Left lobe of liver (tissue), 2 donors: Measurements from ENCODE around the gene MYPN. TPM values are rescaled to one million over a fixed set of nuclear protein-coding genes. Genes with fewer than 3 reads are reported as not detected.

Experiments
- ATAC-seq: fragments of 200-7000 bp; cut with Tn5 transposase; one replicate; pipeline ENCODE4 v1.9.1; 2020; ENCODE audit warnings: mild to moderate bottlenecking, moderate library complexity
- DNase-seq: peaks from one replicate; pipeline ENCODE4 v3.0.0-alpha.2; 2020; ENCODE audit warnings: low spot score
- total RNA-seq: library from RNA; stranded (reverse); gene quantifications from one replicate; pipeline ENCODE4 v1.2.1, GENCODE V29; 2021
- donor health status: DM: no; HTN: no; CAD: no; lungs with moderate emphysema.
- donor health status: DM: no; HTN: yes; CAD: no.

The MYPN gene
- total RNA-seq, 1 donor from 2014 or later, result not detected

DNA sequence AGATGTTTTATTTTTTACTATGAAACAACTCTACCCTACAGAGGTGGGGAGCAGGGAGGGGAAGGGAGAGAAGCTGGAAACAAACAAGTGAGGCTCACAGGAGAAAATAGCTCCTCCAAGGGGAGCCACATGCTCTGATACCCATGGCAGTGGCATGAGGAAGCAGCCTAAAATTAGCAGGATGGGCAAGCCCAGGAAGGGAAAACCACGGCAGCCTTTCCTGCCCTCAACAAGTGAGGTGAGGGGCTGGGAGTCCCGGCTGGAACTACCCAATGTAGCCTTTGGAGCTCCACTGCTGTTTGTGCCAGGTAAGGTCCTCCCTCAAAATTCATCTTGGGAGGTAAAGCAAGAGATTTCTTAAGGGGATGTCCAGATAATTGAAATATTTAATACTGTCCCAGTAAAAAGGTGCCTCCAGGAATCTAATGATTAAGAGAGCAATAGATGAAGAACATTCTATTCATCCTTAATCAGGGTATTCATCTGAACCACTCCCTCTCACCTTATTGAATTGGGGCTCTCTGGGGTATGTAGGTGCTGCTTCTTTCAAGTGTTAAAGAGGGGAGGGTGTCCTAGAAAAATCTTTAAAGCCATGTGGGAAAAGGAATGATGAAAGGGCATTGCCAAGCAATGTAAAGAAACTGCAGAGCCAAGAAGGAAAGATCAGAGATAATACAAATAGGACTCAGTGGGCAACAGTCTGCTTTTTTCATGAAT is 21.4 kb upstream of the MYPN start:
- DNase-seq (no peak), ATAC-seq (no peak)

DNA sequence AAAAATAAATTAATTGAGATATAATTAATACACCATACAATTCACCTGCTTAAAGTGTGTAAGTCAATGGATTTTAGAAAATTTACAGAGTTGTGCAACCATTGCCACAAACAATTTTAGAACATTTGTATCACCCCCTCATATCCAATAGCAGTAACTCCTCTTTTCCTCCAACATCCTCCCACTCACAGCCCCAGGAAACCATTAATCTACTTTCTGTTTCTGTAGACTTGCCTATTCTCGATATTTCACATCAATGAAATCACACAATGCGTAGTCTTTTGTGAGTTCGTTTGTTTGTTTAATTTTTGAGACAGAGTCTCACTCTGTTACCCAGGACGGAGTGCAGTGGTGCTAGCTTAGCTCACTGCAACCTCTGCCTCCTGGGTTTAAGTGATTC is 20.5 kb upstream of the MYPN start:
- DNase-seq (no peak), ATAC-seq (no peak)

DNA sequence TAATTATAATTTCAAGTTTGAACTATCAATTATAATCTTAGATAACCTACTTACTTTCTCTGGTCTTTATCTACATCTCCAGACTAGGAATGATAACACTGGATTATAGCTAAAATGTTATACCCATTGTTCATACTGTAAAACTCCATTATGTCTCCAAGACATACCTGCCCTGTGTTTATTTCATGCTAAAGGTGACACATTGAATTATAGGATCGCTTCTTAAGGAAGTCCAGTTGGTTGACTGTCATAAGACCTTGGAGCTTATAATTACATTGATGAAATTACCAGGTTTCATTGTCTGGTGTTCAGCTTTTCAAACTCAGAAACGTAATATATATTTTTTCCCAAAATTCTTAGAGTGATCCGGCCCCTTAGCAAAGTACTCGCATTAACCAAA is 18.7 kb upstream of the MYPN start:
- ATAC-seq, result no peak
- DNase-seq, result no peak

DNA sequence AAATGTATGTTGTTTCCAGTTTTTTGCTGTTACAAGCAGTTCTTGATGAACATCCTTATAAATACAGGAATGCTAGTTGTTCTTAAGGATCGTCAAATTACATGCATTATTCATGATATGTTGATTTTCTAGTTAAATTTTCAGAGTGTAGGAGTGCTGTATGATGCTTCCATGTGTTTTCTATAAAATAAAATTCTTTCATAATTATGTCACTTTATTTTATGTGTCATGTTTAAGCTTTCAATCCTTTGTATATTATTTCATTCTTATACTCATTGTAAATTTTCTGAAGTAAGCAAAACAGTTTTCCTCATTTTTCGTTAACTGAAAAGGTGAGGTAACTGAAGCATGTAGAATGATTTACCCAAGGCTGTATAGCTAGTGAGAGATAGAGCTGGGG is 16.8 kb upstream of the MYPN start:
- no peak for ATAC-seq

DNA sequence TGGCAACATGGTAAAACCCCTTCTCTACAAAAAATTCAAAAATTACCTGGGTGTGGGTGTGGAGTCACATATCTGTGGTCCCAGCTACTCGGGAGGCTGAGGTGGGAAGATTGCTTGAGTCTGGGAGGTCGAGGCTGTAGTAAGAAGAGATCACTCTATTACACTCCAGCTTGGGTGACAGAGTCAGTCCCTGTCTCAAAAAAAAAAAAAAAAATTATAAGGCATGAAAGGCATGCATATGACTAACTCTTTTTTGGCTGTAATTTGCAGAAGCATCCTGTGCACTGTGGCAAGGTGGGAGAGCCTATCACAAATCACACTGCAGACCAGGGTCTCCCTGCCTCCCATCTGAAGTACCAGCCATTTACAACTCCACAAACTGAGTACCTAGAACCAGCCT is 14.1 kb upstream of the MYPN start:
- DNase-seq (no peak), ATAC-seq (no peak)

More for the DNA sequence above, 16.8 kb upstream of the MYPN start:
- no peak for DNase-seq

DNA sequence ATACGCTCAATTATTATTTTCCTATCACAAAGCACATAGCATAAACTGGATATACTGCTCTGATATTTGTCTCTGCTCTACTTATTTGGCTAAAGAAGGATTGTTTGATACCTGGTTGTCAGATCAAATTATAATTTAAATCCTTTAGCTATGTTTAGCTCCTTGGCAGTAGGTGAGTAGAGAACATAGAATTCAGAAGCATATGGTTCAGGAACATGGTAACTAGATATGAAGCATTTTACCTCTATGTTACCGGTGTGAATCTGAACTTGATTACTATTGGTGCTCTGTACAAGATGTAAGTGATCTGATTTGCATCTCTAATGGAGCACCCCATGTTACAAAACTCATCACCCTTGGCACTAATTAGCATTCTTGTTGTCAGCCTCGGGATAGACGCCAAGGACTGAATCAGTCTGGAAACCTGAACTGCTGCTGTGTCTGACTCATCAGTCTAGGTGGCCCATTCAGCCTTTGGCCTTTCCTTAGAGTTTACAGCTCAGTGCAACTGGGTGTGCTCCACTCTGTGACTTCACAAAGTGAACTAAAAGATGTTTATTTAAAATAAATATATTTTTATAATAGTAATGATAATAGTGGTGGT is 12.3 kb upstream of the MYPN start:
- ATAC-seq (peak; percentile 45), DNase-seq (no peak)

DNA sequence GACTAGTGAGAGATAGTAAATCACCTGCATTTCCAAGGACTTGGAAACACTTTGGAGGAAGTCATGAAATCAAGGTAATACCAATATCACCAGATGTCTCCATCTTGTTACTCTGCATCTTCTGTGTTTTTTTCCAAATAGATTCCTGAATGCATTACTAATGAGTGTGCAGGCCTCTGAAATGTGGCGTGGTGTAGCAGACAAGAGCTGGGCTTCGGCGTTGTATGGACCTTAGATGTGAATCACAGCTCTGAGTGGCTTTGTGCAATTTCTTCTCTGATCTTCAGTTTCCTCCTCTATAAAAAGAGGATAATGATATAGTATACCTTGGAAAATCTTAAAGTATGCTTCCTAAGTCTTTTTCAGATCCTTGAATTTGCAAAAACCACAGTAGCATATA is 9.6 kb upstream of the MYPN start:
- no peak for DNase-seq
- ATAC-seq, result no peak

DNA sequence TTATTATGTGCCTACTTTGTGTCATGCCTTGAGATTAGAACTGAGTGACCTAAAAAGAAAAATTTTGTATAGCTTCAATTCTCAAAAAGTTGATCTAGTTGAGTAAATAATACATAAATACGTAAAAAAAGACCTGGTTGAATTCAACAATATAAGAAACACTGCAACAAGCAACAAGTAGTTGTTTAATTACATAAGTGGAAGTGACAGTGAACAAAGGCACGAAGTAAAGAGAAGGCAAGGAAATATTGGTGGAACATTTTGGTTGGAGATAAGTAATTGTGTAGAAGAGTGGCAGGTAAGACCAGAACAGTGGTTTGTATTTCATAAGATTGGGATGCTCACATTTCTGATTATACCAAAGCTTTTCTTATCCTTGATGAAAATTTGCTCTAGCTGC is 8.2 kb upstream of the MYPN start:
- ATAC-seq (no peak), DNase-seq (no peak)

DNA sequence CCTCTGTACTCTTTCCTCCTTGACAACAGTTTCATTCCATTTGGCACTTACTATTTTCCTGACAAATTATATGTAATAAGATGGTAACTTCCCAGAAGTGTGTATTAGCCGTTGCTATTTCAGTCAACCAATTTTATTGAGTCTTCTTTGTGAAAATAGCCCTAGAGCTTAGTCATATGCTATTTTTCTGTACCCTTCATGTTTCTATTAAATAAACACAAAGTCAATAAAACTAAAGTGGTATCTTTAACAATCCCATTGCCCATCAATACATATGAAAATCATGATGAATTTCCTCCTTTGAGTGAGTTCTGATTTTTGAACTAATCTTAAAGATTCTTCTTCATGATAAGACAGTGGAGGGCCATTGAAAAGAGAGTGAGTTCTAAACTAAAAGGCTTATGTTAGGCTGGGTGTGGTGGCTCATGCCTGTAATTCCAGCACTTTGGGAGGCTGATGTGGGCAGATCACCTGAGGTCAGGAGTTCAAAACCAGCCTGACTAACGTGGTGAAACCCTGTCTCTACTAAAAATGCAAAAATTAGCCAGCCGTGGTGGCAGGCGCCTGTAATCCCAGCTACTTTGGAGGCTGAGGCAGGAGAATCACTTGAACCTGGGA is 5.9 kb upstream of the MYPN start:
- no peak for ATAC-seq
- no peak for DNase-seq

DNA sequence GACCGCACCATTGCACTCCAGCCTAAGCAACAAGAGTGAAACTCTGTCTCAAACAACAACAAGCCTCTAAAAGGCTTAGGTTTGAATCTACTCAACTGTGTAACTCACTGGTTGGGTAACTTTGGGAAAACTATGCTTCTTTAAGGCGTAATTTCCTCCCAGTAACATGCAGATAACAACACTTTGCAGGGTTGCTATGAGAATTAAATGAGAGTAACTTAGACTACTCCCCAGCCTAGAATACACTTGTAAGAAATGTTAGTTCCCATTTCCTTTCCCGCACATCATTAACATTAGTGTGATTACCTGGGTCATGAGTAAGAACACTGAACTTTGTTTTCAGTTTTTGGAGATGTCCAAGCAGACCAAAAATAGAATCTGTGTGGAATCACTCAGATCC is 5.4 kb upstream of the MYPN start:
- DNase-seq (no peak), ATAC-seq (no peak)

DNA sequence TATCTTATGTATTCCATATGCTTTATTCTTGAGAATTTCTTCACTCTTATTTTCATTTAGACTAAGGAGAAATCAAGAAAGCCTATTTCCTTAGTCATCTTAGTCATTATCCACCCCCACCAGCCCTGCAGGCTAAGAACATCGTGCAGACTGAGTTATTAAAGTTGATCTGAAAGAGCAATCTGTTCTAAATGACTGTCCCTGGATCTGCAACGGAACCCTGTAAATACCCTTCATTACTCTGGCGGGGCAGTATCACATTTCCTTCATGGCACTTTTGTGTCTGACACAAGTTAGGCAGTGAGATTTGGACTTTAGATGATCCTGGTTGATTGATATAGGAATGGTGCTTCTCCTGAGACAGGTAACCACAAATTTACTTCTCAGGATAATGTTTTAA is 3.5 kb upstream of the MYPN start:
- DNase-seq (no peak), ATAC-seq (no peak)

DNA sequence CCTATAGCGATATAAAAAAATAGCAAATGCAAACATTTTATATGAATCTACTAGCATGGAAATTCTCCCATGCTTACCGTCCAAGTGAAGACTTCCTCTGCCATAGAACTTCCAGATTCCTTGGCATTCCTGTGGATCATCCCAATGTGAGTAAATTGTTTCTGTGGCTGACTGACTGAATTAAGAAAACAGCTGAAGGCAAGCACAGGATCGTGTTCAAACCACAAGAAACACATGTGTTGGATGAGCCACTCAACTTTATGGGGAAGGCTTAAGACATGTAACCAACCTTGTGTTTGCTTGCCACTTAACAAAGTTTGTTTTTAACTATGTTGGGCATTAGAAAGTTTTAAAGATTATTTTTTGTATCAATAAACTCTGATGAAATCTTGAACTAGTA is 2.6 kb upstream of the MYPN start:
- ATAC-seq (no peak), DNase-seq (no peak)

DNA sequence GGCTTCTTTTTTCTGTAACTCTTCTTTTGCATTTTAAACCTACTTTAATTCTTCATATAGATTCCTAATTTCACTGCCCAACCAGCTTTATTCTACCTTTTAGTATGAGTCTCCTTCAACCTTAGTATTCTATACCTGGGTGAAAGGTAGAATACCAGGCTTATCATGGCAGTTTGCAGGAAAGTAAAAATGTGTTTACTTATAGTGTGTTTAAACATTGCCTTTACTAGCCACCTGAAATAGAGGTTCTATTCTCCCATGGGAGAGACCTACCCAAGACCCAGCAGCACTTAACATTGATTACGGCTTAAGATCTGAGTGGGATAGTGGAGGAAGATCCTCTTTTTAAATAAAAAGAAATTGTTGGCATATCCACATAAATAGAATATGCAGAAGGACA is 1.6 kb upstream of the MYPN start:
- ATAC-seq (no peak), DNase-seq (no peak)

DNA sequence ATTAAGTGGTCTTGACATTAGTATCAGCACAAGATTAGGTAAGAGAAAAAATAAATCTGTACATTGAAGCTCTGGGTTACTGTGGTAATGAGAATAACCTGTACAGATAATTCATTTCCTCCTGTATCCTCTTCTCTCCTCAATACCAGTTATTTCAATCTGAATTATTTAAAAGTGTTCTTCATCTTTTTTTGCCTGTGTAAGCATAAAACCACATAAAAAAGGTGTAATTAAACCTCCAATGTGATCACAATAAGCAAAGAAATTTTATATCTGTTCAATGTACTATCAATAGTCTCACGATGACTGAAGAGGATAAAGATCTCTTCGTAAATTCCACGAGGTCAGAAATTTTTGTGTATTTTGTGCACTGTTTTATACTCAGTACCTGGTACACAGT is 1.2 kb upstream of the MYPN start:
- ATAC-seq (no peak), DNase-seq (no peak)

DNA sequence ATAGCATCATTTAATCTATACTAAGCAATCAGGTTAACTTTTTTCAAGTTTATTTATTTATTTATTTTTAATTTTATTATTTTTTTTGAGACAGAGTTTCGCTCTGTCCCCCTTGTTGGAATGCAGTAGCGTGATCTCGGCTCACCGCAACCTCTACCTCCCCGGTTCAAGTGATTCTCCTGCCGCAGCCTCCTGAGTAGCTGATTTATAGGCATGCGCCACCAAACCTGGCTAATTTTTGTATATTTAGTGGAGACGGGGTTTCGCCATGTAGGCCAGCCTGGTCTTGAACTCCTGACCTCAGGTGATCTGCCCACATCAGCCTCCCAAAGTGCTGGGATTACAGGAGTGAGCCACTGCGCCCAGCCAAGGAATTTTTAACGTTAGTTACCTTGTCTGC is 635 bp upstream of the MYPN start:
- no peak for DNase-seq

DNA sequence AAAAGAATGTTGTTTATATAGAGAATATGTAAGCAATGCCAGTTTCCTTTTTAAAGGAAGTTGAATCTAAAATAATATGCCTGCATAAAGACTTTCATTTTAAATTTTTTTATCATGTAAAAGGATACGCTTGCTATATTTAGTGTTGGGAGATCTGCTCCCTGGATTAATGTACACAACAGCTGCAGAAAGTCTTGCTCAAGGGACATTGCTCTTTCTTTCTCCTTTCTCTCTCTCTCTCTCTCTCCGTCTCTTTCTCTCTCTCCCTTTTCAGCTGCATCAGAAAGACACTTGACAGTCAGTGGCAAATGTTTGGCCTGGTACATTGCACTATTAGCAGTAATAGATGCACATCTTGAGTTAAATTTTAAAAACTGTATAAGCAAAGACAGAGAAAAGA is 739 bp downstream of the MYPN start:
- ATAC-seq, result no peak
- no peak for DNase-seq

More for the DNA sequence above, 635 bp upstream of the MYPN start:
- no peak for ATAC-seq

DNA sequence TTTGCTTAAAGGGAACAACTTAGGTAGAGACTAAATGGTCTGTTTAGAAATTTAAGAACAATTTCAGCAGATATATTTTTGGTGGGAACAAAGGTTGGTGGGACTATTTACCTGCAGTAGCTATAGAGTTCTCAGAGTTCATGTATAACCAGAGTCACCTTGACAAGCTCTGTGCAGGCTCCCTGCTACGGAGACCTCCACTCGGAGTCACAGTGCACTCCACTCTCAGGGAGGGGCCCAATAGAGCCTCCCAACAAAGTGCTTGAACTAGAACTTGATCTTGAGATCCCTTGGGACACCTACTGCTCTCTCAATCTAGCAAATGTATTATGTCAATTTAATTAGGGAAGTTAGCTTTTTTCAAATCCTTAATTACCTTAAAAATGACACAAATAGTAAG is 2.3 kb downstream of the MYPN start:
- DNase-seq (no peak), ATAC-seq (no peak)

DNA sequence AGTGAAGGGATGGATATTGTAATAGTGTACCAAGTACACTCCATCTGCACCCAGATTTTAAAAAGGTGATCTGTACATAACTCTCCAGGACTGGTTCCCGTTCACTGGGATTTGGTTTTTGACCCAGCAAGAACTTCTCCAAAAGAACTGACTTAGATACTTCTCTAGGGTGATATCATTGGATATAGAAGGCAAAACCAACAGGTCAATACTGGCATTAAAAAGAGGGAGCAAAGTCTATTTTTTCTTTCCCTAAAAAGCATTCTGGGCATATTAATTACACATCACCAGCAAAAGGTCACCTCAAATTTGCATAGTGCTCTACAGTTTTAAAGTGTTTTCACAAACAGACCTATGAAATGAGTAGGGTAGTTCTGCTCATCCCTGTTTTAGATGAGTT is 3.5 kb downstream of the MYPN start:
- ATAC-seq, result peak; percentile 90
- DNase-seq, result no peak

DNA sequence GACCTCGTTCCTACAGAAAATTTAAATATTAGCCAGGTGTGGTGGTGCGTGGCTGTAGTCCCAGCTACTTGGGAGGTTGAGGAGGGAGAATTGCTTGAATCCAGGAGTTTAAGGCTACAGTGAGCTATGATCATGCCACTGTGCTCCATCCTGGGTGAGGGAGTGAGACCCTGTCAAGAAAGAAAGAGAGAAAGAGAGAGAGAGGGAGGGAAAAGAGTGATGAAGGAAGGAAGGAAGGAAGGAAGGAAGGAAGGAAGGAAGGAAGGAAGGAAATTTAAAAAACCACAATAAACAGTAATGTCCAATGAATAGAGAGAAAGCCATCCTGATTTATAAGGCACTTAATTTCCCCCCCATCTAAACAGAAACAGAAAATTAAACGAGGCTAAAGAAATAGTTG is 9.4 kb downstream of the MYPN start:
- no peak for DNase-seq
- no peak for ATAC-seq

DNA sequence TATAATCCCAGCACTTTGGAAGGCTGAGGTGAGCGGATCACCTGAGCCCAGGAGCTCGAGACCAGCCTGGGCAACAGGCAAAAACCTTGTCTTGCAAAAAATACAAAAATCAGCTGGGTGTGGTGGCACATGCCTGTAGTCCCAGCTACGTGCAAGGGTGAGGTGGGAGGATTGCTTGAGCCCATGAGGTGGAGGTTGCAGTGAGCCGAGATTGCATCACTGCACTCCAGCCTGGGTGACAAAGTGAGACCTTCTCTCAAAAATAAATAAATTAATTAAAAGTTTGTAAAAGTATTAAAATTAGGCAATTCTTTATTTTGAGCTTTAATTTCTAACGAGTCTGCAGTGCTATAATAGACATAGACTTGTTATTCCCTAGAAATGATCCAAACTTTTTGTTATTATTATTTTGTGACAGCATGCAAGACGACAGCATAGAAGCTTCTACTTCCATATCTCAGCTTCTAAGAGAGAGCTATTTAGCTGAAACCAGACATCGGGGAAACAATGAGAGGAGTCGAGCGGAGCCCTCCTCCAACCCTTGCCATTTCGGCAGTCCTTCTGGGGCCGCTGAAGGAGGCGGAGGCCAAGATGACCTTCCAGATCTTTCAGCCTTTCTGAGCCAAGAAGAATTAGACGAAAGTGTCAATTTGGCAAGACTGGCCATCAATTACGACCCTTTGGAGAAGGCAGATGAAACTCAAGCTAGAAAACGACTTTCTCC is 11.9 kb downstream of the MYPN start:
- DNase-seq (no peak), ATAC-seq (no peak)

DNA sequence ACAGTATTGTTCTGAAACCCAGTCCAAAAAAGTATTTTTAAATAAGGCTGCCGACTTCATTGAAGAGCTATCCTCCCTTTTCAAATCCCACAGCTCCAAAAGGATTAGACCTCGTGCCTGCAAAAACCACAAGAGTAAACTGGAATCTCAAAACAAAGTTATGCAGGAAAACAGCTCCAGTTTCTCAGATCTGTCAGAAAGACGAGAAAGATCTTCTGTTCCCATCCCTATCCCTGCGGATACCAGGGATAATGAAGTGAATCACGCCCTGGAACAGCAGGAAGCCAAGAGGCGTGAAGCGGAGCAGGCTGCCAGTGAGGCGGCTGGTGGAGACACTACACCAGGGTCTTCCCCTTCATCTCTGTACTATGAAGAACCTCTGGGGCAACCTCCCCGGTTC is 12.6 kb downstream of the MYPN start:
- DNase-seq (no peak), ATAC-seq (no peak)

DNA sequence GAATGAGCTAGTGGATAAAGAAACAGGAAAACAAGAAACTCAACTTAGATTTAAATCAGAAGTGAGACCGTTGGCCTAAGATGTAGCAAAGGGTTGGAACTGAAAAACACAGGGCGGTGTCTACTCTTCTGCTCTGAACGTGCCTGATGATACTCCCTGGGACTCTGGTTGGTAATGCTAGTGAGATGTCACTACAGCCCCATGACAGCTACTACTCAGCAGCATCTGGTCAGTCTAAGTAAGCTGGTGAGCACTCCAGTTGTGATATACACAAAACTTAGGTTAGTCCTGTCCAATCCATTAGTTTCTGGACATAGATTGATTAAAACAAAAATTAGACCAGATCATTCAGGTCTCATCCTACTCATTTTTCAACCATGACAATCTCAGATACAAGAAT is 15.4 kb downstream of the MYPN start:
- no peak for ATAC-seq
- DNase-seq, result no peak
